ENCODE results near the gene ACOX1.

ACOX1 gene

DNA sequence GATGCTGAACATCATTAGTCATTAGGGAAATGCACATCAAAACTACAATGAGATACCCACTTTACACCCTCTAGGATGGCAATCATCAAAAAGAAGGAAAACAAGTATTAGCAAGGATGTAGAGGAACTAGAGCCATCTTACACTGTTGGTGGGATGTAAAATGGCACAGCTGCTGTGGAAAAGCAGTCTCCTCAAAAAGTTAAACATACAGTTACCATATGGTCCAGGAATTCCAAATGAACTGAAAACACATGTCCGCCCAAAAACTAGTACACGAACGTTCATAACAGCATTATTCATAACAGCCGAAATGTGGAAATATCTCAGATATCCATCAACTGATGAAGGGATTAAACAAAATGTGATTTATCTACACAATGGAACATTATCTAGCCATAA lies 45.2 kb downstream of the ACOX1 start:
- no peak for DNase-seq (ENCODE audit: low read depth)

DNA sequence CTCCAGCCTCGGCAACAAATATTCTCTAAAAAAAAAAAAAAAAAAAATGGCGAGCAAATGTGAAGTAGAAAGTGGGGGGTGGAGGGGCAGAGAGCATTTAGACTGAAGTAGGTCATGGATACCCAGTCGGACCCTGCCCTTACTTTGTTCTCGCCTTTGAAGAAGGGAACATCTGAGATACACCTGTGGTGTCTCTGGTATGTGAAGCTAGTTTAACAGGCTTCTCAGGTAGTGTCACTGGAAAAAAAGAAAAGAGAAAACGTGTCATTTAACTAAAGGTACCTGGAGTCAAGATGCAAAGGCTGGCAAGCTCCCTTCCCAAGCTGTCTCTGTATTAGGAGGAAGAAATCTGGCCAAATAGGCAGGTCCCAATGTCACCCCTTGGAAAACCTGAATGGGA lies 46.1 kb downstream of the ACOX1 start:
- DNase-seq (ENCODE audit: low read depth): no peak

DNA sequence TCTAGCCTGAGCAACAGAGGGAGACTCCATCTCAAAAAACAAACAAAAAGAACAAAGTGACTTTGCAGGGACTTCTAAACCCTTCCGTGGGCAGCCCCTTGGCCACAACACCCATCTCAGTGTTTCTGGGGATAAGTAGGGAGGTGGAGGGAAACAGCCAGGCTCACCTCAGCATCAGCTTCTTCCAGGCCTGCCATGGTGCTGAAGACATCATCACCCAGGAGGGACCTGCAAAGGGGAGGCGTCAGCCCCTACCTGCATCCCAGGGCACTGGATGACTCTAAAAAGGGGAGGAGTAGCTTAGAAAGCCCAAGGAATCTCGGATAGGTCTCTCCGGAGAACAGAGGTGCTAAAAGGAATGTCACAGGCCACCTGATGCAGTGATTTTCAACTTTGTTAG lies 47.9 kb downstream of the ACOX1 start:
- DNase-seq (ENCODE audit: low read depth): no peak

DNA sequence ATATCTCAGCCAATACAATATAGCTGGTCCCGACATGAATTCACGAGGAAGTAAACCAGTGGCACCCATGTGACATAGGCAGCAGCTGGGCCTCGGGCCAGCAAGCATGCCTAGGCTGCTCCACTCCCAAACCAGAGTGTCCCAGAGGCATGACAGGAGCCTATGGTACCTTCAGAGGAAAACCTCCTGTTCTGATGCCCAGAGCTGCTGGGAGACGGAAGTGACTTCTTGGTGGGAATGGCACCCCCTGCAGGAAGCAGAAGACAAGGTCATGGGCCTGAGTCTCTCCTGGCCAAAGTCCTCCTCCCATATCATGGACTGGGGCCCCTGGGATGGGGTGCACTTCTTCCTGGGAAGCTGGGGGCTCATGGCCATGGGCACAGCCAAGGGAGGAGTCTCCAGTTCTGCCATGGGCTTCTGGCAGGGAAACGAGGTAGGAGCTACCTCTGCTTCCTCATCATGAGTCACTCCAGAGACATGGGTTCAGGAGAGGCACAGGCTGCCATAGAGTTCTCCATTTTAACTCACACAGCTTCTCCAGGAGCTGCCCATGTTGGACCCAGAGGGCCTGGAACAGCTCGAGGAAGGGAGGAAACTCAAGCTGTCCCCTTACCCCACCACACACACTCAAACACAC lies 51.6 kb downstream of the ACOX1 start:
- no peak for DNase-seq (ENCODE audit: low read depth)

DNA sequence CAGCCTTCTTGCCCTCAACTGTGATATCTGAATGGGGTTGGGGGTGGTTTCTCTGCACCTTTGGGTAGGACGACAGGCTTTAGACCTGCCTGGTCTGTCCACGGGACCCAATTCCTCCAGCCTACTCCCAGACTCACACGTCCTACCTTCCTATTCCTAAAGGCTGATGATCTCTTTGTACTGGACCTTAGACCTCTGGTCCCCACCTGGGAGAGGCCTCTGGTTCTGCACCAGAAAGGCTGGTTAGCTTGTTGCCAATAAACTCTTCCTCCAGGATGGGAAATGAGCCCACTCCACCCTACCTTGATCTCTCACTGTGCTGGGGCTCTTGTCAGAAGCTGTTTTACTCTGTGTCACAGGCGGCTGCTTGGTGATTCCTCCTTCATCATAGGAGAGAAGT lies 52.5 kb downstream of the ACOX1 start:
- DNase-seq (ENCODE audit: low read depth): no peak

DNA sequence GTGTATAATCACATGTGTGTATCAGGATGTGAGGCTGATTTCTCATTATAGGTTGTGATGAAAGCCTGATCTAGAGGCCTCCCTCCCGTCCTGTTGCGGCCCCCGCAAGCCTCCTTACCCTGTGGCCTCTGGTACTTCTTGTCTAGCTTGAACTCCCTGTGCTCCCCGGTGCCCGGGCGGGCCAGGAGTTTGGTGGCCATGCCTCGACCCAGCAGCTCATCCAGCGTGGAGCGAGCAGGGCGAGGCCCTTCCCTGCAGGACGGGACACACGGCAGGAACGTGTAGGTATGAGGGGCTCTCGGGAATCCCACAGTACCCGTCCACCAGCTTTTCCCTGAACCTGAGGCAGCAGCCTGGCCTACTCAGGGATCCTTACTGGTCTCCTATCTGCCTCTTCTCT lies 53.1 kb downstream of the ACOX1 start:
- no peak for DNase-seq (ENCODE audit: low read depth)

DNA sequence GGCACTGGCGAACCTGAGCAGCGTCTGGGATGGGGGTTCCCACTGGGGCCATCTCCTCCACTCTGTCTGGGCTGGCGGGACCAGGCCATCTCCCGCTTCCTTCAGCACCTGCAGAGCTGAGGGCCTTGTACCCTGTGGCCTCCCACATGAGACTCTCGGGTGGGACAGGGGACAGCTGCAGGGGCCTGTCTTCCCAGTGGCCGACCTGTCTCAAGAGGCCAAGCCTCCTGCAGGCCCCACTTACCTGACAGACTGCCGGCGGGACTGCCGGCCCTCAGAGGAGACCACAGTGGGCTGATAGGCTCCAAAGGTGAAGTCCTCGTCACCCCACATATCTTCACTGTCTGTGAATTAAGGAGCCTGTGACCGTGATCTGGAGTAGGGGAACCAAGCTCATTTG lies 53.9 kb downstream of the ACOX1 start:
- no peak for DNase-seq (ENCODE audit: low read depth)

DNA sequence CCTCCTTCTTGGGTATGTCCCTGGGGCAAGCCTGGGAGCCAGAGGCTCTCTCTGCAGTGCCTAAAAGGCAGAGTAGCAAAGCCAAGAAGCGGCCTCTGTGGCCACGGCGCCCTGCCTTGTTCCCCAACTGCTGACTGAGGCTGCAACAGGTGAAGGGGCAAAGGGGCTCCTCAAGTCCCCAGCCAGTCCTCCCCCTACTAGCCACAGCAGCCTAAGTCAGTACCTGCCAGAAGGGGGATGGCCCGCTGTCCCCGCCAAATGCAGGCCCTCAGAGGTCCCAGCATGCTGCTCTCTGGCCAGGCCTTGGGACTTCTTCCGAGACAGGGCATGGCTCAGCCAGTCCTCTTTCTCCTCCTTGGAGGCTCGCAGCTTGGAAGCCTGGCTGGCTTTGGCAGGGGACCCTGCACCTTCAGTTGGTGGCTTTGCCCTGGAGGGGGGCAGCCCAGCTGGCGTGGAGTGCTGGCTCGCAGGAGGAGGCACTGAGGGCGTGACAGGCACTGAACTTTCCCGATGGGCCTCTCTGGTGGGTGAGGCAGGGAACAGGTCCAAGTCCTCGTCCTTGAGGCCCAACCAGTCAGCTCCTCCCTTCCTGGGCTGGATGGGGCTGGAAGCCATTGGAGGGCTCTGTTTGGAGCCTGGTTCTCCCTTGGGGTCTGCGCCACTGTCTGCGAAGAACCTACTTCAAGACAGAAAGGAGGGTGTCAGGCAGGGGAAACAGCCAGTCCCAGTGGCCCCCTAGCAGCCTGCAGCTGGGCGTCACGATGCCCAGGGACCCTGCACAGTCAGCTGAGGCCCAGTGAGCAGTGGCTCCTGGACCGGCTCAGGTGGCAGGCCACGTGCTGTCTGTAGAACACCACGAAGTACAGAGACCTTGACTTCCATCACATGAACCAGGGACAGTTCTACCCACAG lies 55.7 kb downstream of the ACOX1 start:
- no peak for DNase-seq (ENCODE audit: low read depth)

DNA sequence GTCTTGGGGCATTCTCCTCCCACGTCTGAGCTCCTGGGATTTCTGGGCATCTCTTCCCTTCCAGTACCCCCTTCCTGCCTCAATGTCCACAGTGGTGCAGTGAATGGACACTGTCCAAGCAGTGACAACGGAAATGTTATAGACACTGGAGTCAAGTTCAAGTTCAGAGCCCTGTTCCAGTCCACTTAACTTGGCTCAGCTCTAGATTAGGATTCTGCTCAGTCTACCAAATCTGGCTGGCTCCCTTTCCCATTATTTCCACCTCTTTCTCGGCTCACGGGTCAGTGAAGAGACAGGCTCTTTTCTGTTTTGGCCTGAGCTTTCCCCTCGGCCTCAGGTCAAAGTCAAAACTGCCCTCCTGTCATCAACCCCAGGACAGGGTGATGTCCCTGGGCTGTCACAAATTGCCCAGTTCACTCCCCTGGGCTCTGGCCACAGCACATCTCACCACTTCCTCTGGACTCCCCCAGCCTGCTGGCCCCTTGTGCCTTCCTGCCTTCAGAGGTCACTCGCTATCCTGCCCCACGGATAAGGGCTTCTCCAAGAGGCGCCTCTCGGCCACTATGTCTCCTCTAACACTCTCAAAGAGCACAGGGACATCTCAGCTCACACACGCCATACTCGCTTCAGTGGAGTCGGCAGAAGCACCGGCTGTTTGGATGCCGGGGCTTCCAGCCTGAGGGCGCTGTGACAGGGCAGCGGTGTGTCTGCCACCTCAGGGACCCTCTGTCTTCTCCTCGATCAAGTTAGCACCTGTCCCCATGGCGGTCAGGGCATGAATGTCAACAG lies 56.6 kb downstream of the ACOX1 start:
- no peak for DNase-seq (ENCODE audit: low read depth)

DNA sequence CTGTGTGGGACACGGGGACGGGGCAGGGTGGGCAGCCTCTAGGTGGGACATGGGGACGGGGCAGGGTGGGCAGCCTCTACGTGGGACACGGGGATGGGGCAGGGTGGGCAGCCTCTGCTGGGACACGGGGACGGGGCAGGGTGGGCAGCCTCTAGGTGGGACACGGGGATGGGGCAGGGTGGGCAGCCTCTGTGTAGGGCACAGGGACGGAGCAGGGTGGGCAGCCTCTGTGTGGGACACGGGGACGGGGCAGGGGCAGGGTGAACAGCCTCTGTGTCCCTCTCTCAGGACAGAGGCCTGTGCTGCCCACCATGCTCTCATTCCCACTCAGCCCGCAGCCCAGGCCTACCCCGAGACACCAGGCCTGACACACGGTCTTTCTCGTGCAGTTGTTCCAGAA lies 57.4 kb downstream of the ACOX1 start:
- DNase-seq (ENCODE audit: low read depth): no peak

DNA sequence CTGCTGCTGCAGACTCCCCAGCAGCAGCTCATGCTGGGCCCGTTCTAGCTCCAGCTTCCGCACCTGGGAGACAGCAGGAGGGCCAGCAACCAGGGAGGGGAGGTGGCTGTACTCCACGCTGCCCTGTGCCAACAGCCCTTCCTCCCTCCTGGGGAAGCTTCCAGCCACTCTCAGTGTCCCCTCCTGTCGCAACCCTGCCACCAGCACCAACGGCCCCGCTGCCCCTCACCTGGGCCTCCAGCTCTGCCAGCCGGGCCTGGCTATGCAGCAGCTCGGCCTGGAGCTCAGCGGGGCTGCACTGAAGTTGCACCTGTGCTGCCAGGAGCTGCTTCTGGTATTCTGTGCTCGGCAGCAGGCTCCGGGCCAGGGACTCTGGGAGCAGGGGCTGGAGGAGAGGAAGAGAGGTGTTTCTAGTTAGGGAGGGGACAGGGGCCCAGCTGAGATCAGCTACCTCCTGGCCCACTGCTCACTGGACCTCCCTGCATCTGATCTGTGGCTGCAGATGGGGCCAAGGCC lies 58.9 kb downstream of the ACOX1 start:
- DNase-seq (ENCODE audit: low read depth): no peak

DNA sequence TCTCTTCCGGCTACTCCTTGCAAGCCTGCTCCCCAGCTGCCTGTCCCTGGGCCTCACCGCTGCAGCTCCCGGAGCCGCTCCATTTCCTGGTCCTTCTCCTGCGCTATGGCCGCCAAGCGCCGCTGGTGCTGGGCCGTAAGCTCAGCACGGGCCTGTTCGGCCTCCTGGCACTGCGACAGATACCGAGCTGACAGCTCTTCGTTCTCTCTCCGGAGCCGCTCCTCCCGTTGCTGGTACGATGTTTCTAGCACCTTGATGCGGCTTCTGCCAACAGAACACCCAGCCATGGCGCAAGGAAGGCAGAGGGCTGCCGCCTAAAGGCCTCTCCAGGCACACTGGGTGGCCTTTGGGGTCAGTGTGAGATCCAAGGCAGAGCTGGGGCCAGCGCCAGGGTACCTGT lies 59.4 kb downstream of the ACOX1 start:
- DNase-seq (ENCODE audit: low read depth): no peak

DNA sequence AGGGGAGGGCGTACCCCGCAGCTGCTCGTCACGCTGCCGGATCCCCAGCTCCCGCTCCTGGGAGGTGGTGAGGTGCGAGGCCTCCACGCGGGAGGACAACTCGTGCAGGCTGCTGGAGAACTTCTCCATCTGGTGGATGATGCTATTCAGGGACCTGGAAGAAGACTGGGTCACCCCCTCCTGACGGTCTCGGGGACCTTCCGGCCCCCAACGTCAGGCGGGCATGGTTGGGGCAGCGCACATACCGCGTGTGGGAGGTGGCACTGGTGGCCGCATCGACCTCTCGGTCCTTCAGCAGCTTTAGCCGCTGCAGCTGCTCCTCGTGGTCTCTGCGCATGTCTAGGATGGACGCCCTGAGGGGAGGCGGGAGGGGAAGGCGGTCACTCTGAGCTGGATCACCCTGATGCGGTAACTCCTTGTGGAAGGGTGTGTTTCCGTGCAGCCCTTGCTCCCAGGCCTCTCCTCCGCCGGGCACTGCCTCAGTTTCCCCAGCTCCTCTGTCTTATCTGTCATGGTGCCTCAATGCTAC lies 61.0 kb downstream of the ACOX1 start:
- DNase-seq (ENCODE audit: low read depth): no peak

DNA sequence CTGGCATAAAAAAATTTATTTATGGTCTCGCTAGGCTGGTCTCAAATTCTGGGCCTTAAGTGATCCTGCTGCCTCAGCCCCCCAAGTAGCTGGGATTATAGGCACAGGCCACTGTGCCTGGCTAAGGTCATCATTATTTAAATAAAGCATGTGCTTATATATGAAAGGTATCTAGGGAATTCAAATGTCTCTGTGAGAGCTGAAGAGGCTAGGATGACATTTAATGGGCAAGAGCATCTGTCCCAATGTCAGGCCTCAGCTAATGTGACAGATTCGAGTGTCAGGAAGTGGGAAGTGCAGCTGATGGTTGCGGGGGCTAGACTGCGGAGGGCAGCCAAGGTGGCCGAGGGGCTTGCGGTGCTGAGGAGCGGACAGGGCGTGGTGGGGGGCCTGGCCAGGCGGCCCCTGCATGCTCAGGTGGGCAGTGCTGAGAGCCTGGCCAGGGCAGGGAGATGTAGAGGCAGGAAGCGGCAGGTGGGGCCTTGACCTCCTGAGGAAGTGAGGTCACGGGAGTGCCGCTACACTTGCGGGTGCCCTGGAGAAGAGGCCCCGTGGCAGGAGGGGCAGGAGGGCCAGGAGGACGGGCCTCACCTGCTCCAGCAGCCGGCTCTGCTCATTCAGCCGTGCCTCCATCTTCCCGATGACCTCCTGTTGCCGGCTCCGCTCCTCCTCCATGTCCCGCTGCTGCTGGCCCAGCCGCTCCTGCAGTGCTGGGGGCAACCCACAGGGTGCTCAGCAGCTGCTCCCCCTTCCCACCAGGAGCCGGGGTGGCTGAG lies 61.6 kb downstream of the ACOX1 start:
- DNase-seq (ENCODE audit: low read depth): no peak

DNA sequence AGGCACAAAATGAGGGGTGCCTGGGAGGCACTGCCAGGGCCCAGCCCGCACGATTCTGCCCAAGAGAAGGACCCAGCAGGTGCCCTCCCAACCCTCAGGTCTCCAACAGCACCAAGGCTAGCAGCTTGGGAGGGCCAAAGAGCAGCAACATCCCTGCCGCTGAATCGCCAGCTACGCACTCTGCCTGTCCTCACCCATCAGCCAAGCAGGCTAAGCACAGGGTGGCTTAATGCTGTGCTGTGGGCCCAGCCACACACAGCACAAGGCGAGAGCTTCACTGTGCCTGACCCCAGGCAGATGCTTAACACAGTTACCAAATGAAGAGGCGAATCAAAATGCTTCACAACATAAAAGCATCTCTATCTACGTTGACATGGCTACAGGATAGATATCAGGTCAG lies 63.7 kb downstream of the ACOX1 start:
- no peak for DNase-seq (ENCODE audit: low read depth)

DNA sequence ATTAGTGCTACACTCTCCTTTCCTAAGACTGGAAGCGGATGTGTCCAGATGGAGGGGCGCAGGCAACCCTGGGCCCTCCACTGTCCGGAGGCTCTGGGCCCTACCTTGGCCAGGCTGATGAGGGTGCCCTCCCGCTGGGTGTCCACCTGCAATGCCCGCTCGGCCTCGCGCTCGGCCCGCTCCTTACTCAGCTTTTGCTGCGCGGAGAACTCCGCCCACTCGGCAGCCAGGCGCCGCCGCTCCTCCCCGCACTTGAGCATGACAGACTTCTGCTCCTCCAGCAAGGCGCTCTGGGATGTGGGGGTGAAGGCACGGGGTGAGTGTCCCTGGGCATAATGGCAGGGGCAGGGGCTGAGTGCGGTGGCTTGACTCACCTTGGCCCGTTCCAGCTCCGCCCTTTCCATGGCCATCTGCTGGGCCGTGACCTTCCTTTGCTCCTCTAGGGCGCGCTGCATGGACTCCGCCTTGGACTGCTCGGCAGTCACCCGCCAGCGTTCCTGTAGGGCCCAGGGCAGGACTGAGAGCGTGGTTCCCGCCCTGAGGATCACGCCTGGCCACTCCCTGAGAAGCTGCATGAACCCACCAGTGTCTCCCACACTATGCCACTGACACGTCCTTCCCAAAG lies 64.2 kb downstream of the ACOX1 start:
- DNase-seq (ENCODE audit: low read depth): no peak

DNA sequence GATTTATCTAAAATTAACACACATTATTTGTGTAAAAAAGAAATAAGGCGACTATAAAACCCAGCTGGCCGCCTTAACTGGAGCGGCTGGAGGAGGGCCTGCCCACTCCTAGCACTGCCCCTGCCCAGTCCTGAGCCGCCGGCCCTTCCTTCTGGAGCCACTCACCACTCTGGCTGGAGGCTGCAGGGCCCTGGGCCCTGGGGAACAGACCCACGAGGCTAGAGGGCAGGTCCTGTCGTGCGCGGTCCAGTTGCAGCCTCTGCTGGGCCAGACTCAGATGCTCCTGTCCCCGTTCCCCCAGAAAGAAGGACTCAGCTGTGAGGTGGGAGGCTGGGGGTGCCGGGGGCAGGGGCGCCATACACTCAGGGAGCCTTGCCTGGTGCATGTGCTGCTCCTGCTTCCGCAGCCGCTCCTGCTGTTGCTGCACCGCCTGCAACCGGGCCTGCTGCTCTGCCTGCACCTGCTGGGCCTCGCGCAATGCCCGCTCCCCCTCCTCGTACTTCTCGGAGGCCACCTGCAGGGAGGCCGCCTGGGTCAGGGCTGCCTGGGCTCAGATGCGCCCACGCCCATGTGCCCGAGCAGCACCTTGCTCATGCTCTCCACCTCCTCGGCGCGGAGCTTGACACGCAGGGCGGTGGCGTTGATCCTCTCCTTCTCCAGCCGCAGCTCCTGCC lies 65.3 kb downstream of the ACOX1 start:
- no peak for DNase-seq (ENCODE audit: low read depth)

DNA sequence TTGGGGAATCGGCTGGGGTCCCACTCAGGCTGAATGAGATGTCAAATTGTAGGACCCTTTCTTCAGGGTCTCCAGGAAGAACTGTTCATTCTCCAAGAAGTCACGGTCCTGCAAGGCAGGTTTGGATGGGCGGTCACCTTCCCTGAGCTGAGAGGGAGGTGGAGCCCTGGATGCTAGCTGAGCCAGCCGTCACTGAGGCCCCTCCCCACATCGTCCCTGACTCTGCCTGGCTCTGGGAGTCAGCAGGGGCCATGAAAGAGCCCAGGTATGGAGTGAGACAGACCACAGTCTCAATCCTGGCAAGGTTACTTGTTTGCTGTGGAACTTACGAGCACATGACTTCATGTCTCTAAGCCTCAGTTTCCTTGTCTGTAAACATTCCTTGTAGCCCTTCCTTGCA lies 68.3 kb downstream of the ACOX1 start:
- no peak for DNase-seq (ENCODE audit: low read depth)

DNA sequence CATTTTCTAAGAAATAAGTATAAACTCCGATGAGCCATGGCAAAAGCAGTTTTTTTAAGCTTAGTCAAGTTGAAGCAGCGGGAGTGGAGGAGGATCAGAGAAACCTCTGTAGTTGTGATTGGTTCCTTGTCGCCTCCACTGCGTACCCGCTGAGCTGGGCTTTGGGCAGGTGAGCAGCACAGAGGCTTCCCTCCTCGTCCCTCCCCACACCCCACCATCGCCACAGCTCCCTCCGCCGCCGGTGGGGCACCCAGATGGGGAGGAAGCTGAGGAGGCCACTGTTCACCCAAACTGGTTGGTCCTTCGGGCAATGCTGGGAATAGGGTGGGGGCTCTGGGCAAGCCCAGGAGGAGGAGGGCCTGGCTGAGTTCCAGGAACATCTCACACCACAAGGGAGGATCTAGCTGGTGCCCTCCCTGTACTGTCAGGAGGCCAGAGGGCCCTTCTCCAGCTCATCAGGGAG lies 69.1 kb downstream of the ACOX1 start:
- DNase-seq (ENCODE audit: low read depth): no peak

DNA sequence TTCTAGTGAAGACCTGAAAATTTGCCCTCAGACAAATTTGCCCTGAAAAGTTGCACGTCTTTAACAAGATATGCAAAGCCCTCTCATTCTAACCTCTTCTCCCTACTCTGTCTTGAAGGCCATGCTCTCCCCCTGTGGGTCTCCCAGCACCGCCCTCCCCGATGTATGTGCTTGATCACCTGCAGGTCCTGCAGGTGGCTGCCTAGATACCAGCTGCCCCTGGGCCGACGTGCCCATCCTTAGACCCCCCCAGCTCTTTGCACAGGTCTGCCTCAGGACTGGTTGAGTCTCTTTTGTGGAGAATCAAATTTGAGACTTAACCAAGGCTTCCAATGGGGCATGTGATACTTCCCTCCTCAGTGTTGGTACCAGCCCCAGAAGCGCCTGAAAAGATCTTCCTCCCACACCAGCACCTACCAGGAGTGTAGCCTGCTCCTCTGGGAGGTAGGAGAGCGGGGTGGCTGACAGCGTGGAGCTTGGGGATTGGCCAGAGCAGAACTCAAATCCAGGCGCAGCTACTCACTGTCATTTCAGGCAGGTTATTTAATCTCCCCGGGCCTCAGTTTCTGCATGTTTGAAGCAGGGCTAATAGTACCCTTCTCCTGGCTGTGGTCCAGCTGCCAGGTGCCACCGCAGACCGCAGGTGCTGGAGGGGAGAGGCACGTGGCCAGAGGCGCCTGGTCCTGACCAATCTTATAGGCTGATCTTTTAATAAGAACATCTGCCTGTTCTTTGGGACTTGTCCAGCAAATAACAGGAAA lies 69.7 kb downstream of the ACOX1 start:
- DNase-seq (ENCODE audit: low read depth): no peak
